DMS79 (cell line): Measurements from ENCODE around the gene TGFB2.

Experiments used
- DNase-seq: peaks from one replicate; lab custom pipeline; 2025; lab: John Stamatoyannopoulos, UW

TGFB2 gene

GRCh38 chr1:218425647-218426342 lies 80.7 kb downstream of the TGFB2 start:
- DNase-seq, result no peak

- DNase-seq, result no peak
Measured at GRCh38 chr1:218426343-218426657, 81.2 kb downstream of the TGFB2 start.

GRCh38 chr1:218429301-218429700 lies 84.2 kb downstream of the TGFB2 start:
- DNase-seq, result no peak

- DNase-seq, result no peak
Measured at GRCh38 chr1:218430346-218430745, 85.2 kb downstream of the TGFB2 start.

- no peak for DNase-seq
Measured at GRCh38 chr1:218430822-218431221, 85.7 kb downstream of the TGFB2 start.

GRCh38 chr1:218431476-218431875 lies 86.3 kb downstream of the TGFB2 start:
- no peak for DNase-seq

GRCh38 chr1:218433744-218434143 lies 88.6 kb downstream of the TGFB2 start:
- no peak for DNase-seq

- no peak for DNase-seq
Measured at GRCh38 chr1:218435528-218435927, 90.4 kb downstream of the TGFB2 start.

- DNase-seq, result no peak
Measured at GRCh38 chr1:218436346-218436745, 91.2 kb downstream of the TGFB2 start.

GRCh38 chr1:218436997-218437396 lies 91.9 kb downstream of the TGFB2 start:
- DNase-seq, result no peak

GRCh38 chr1:218439541-218440295 lies 94.6 kb downstream of the TGFB2 start:
- DNase-seq, result no peak

- DNase-seq, result no peak
Measured at GRCh38 chr1:218443255-218443654, 98.1 kb downstream of the TGFB2 start.

- DNase-seq, result no peak
Measured at GRCh38 chr1:218444173-218444572, 99.0 kb downstream of the TGFB2 start.

GRCh38 chr1:218444588-218444987 lies 99.5 kb downstream of the TGFB2 start:
- no peak for DNase-seq

- no peak for DNase-seq
Measured at GRCh38 chr1:218447010-218447689, 102.0 kb downstream of the TGFB2 start.

GRCh38 chr1:218451415-218451814 lies 106.3 kb downstream of the TGFB2 start:
- DNase-seq, result no peak

- no peak for DNase-seq
Measured at GRCh38 chr1:218454700-218455282, 109.7 kb downstream of the TGFB2 start.

GRCh38 chr1:218456444-218456843 lies 111.3 kb downstream of the TGFB2 start:
- no peak for DNase-seq

- no peak for DNase-seq
Measured at GRCh38 chr1:218459450-218459849, 114.3 kb downstream of the TGFB2 start.

- DNase-seq, result no peak
Measured at GRCh38 chr1:218459878-218460711, 115.0 kb downstream of the TGFB2 start.

GRCh38 chr1:218461351-218461750 lies 116.2 kb downstream of the TGFB2 start:
- DNase-seq, result no peak

- no peak for DNase-seq
Measured at GRCh38 chr1:218462116-218462515, 117.0 kb downstream of the TGFB2 start.
